ENCODE data around the gene OR6A2. TPM values are rescaled to one million over a fixed set of nuclear protein-coding genes. Genes with fewer than 3 reads are reported as not detected.
"Not testable (repeated sequence)": the region's sequence is repeated elsewhere in the genome, so short reads cannot be mapped to it uniquely, and the experiment has no call there.

OR6A2 gene
- under 1 TPM in 1 of 2 donors, not detected in 1; 0.13 TPM for total RNA-seq

DNA sequence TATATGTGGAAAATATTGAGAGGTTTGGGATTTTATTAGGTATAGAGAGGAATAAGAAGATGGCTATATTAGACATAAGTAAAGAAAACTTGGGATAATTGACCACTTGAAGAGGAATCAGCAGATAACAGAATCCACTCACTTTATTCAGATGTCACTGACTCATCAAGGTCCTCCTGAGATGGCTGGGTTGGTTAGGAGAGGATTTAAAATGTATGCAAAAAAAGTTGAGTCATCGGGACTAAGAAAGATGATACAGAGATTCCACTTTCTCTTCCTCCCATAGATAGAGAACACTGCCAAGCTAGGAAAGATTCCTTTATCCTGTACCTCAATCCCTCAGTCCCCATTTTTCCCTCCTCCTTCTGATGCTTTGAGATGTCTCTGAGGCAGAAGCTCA lies at the start of gene OR6A2:
OR6A2 (minus strand) TSS at position 288 of the 400 bp plus-strand sequence. CDS start 3,981 bp downstream, outside the sequence.
- H3K27me3 Mint-ChIP-seq, result peaks cover 6% of the 10 kb centered on the region
- peaks cover 11% of the 10 kb centered on the region for H3K9me3 Mint-ChIP-seq
- no peaks in the 10 kb centered on the region for H3K36me3 Mint-ChIP-seq (ENCODE audit: low read depth)
- peak; percentile 56 for ATAC-seq (replicated peaks)
- no peak within 1 kb of the TSS for H3K4me3 Mint-ChIP-seq
- H3K4me1 Mint-ChIP-seq, result no peaks in the 10 kb centered on the region
- H3K27ac Mint-ChIP-seq, result no peak within 1 kb of the TSS

DNA sequence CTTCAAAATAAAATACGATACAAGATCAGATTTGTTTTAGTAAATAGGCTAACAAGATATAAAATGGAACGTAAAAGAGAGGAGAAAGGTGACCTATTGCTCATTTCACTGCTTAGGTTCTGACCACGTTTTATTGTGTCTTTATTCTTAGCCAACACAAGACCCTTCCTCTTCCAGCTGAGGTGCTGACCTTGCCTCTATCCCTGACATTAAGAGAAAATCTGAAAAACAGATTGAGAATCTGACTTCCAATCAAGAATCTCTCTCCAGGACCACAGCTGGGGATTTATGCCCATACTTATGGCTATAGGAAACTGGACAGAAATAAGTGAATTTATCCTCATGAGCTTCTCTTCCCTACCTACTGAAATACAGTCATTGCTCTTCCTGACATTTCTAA lies 45.9 kb upstream of the OR6A2 start, which contains the start of gene OR10A5:
OR10A5 (plus strand) TSS at position 301 of the 400 bp plus-strand sequence; CDS start at position 301, 0 bp downstream.
- Mint-ChIP-seq H3K27me3 (peaks cover 37% of the 10 kb centered on the region), H3K9me3 (no peaks in the 10 kb centered on the region), H3K4me1 (no peaks in the 10 kb centered on the region), H3K4me3 (no peak within 1 kb of the TSS), H3K36me3 (ENCODE audit: low read depth) (no peaks in the 10 kb centered on the region), H3K27ac (no peak within 1 kb of the TSS)
- no peak for ATAC-seq (replicated peaks)

DNA sequence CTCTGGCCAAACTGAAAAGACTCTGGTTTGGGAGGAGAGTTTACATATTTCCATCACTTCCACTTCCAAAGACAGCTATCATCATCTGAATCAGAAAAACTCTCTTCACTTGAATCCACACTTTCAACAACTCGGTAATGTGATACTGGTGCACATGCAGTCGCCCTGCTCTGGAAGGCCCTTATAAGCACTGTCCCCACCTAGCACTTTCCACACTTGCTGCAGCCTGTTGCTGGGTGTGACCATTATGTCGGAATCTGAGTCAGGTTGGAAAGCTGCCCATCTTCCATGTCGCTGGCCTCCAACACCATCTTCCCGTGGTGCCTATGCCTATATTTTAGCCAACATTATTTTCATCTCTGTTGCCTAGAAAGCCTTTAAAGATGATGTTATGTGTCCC lies 44.9 kb upstream of the OR6A2 start:
- no peak for ATAC-seq (replicated peaks)
- Mint-ChIP-seq H3K27me3 (peaks cover 37% of the 10 kb centered on the region), H3K4me3 (no peak overlapping the region), H3K4me1 (no peaks in the 10 kb centered on the region), H3K27ac (no peak overlapping the region), H3K9me3 (no peaks in the 10 kb centered on the region), H3K36me3 (ENCODE audit: low read depth) (no peaks in the 10 kb centered on the region)

DNA sequence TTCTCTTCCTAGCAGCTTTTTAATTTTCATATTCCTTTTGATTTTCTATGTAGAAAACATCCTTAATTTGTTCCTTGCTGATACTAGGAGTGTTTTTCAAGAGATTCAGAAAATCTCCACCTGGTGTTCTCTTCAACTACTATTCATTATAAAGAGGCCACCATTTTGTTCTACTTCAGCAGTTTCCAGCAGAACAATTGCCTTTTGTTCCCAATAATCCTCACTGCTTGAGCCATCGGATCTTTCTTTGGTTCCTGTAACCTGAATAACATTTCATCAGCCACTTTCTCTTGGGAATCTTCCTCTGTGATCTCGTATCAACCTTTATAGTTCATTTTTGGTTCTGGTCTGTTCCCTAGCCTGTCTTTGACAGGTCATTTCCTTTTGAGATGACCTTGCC lies 44.2 kb upstream of the OR6A2 start:
- H3K4me3 Mint-ChIP-seq, result no peak overlapping the region
- ATAC-seq (replicated peaks), result no peak
- no peak overlapping the region for H3K27ac Mint-ChIP-seq
- peaks cover 37% of the 10 kb centered on the region for H3K27me3 Mint-ChIP-seq
- H3K9me3 Mint-ChIP-seq, result no peaks in the 10 kb centered on the region
- H3K36me3 Mint-ChIP-seq (ENCODE audit: low read depth), result no peaks in the 10 kb centered on the region
- no peaks in the 10 kb centered on the region for H3K4me1 Mint-ChIP-seq

DNA sequence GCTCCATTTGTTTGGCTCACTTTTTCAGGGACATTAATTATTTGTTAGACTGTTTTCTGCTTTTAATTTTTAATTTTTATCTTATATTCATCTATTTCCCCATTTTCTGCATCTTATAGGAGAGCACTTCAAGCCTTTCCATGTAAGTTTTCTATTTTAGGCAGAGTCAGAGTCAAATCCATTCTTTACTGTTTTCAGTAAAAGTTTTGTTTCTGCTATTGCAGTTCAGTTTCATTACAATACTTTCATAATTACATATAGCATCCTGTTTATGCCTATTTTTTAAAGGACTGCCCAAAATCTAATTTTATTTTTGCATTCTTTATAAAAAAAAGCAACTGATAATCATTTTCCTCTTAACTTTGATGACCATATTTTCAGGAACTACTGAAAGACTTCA lies 42.2 kb upstream of the OR6A2 start:
- Mint-ChIP-seq H3K27me3 (peaks cover 25% of the 10 kb centered on the region), H3K9me3 (no peaks in the 10 kb centered on the region), H3K4me3 (no peak overlapping the region), H3K4me1 (no peaks in the 10 kb centered on the region), H3K36me3 (ENCODE audit: low read depth) (no peaks in the 10 kb centered on the region), H3K27ac (no peak overlapping the region)
- no peak for ATAC-seq (replicated peaks)

DNA sequence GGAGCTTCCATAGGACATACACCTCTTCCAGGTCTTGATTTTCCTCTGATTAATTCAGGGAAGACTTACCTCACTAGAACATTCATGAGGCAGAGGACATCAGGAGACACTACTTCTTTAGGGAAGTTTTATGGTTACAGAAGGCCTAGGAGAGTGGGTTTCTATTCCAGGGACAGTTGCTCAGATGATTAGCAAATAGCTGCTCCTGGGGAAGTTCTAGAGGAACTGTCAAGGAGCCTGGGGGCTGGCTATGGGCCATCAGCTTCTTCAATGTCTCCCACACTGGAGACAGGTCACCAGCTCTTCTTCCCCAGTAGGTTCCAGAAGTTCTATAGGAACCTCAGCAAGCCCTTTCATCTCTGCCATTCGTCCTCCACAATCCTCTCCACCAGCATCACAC lies 34.5 kb upstream of the OR6A2 start:
- H3K4me1 Mint-ChIP-seq, result no peaks in the 10 kb centered on the region
- no peaks in the 10 kb centered on the region for H3K36me3 Mint-ChIP-seq (ENCODE audit: low read depth)
- H3K27me3 Mint-ChIP-seq, result peaks cover 12% of the 10 kb centered on the region
- H3K4me3 Mint-ChIP-seq, result no peak overlapping the region
- no peak overlapping the region for H3K27ac Mint-ChIP-seq
- ATAC-seq (replicated peaks), result no peak
- no peaks in the 10 kb centered on the region for H3K9me3 Mint-ChIP-seq

DNA sequence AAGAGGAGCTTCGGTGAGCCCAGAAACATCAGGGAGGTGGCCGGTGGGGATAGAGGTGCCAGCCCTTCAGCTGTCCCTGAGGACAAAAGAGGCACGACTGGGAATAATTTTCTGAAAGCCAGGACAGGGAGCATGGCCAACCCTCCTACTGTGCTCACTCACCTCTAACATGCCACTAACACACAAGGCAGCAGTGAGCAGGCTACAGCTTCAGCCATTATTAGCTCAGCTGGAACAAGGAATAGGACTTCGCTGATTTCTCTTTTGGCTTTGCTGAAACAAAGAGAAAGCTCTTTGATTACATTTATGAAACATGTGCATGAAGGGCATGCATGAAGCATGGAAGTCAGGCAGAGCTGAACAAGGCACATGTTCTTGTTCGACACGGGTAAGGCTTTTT lies 33.9 kb upstream of the OR6A2 start:
- Mint-ChIP-seq H3K27ac (no peak overlapping the region), H3K27me3 (peaks cover 16% of the 10 kb centered on the region), H3K4me3 (no peak overlapping the region), H3K9me3 (no peaks in the 10 kb centered on the region), H3K36me3 (ENCODE audit: low read depth) (no peaks in the 10 kb centered on the region), H3K4me1 (no peaks in the 10 kb centered on the region)
- no peak for ATAC-seq (replicated peaks)

DNA sequence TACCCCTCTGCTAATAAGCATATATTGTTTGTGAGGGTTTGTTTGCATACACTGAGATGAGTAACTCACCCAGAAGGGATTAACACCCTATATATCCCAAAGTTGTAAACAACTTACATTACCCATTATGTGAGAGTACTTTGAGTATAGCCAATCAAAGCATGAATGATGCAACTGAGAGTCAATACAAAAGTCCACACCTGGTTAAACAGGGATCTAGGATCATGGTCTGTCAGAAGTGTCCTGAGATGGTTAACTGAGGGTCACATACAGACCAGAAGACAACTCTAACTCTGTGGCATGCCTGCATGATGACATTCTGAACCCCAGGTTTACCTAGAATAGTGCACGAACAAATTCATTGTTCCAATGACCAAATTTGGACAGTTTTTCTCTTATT lies 28.6 kb upstream of the OR6A2 start:
- Mint-ChIP-seq H3K4me1 (no peaks in the 10 kb centered on the region), H3K36me3 (ENCODE audit: low read depth) (no peaks in the 10 kb centered on the region), H3K27ac (no peak overlapping the region), H3K4me3 (no peak overlapping the region), H3K27me3 (peaks cover 30% of the 10 kb centered on the region), H3K9me3 (no peaks in the 10 kb centered on the region)
- ATAC-seq (replicated peaks), result no peak

DNA sequence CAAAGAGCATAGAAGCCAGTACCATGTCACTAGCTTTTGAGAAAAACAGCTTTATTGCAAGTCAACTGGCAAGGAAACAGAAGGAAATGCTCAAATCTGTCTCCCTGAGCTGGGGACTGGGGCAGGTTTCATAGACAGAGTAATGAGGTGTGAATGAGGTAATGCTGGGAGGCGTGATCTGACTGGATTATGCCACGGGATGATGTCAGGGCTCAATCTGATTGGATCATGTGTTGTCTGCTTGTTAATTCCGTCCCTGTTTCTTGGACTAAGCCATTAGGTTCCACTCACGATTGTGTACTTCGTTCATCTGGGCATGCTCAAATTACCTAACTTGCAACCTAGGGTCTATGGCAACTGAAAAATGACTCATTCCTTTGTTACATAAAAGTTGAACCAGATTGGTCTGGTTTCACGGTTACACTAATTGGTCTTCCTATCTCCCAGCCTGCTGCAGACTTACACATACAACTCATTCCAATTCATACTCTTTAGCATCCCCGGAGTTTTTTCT lies 25.8 kb upstream of the OR6A2 start:
- peak; percentile 69 for ATAC-seq (replicated peaks)
- H3K9me3 Mint-ChIP-seq, result peaks cover 2% of the 10 kb centered on the region
- H3K4me3 Mint-ChIP-seq, result no peak overlapping the region
- peaks cover 32% of the 10 kb centered on the region for H3K27me3 Mint-ChIP-seq
- no peak overlapping the region for H3K27ac Mint-ChIP-seq
- no peaks in the 10 kb centered on the region for H3K36me3 Mint-ChIP-seq (ENCODE audit: low read depth)
- H3K4me1 Mint-ChIP-seq, result no peaks in the 10 kb centered on the region

DNA sequence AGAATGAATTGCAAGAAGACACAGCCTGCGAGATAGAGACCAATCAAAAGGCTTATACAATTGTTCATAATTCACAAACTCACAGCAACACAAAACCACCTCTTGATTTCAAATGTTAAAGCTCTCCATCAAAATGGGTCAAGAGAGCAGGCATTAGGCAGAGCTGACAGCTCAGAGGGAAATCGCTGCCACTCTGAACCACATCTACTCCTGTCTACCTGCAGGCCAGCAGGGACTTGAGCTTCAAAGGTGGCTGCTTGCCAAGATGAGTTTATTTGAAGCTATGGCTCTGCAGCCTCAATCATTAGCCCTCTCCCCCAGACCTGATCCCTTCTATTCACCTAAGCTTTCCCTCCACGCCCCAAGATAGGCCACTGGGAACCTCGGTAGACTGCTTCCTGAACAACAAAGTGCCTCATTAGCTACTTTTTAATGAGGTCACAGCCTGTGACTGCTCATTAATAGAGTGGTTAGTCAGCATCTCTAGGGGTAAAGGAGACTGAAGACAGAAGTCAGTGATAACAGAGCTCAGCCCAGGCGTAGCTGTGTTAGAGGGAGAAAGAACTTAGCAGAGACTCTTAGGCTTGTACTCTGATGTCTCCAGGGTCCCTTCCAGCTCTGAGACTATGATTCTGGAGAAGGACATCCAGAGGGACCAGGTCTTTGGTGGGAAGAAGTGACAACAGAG lies 24.8 kb upstream of the OR6A2 start:
- ATAC-seq (replicated peaks), result no peak
- Mint-ChIP-seq H3K4me1 (no peaks in the 10 kb centered on the region), H3K36me3 (ENCODE audit: low read depth) (no peaks in the 10 kb centered on the region), H3K9me3 (peaks cover 5% of the 10 kb centered on the region), H3K4me3 (no peak overlapping the region), H3K27ac (no peak overlapping the region), H3K27me3 (peaks cover 32% of the 10 kb centered on the region)

DNA sequence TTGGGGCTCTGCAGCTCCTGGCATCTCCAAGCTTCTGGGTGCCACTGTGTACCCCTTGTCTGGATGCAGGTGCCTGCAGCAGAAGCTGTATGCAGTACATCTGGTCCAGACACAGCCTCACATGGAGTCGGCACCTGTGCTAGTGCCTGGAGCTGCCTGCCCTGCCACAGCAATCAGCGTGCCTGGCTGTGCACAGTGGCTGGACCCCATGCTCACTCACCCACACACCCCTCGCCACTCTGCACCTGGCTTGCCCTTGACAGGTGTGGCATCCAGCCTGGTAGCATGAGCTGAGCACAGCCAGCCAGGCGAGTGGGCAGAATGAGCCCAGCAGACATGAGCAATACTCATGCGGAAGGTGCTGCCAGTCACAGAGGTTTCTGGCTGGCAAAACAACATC lies 19.5 kb upstream of the OR6A2 start:
- Mint-ChIP-seq H3K4me1 (no peaks in the 10 kb centered on the region), H3K9me3 (peaks cover 5% of the 10 kb centered on the region), H3K27me3 (peaks cover 22% of the 10 kb centered on the region), H3K4me3 (no peak overlapping the region), H3K27ac (no peak overlapping the region), H3K36me3 (ENCODE audit: low read depth) (no peaks in the 10 kb centered on the region)
- ATAC-seq (replicated peaks), result no peak

DNA sequence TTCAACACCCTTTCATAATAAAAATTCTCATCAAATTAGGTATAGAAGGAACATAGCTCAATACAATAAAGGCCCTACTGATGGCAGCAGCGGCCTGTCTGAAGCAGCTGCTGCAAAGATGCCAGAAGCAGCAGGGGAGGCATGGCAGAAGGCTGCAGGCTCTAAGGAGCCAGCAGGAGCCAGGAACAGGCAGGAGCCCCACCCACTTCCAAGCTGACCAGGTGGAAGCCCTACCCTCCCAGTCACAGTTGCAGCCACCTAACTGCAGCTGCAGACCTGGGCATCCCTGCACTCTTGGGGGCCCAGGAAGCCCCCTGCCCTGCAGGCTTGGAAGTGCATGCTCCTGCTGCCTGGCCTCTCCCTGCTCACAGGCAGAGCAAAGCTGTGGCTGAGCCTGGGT lies 18.2 kb upstream of the OR6A2 start:
- Mint-ChIP-seq H3K27ac (no peak overlapping the region), H3K4me1 (no peaks in the 10 kb centered on the region), H3K9me3 (peaks cover 5% of the 10 kb centered on the region), H3K27me3 (peaks cover 24% of the 10 kb centered on the region), H3K4me3 (no peak overlapping the region), H3K36me3 (ENCODE audit: low read depth) (no peaks in the 10 kb centered on the region)
- ATAC-seq (replicated peaks), result no peak

DNA sequence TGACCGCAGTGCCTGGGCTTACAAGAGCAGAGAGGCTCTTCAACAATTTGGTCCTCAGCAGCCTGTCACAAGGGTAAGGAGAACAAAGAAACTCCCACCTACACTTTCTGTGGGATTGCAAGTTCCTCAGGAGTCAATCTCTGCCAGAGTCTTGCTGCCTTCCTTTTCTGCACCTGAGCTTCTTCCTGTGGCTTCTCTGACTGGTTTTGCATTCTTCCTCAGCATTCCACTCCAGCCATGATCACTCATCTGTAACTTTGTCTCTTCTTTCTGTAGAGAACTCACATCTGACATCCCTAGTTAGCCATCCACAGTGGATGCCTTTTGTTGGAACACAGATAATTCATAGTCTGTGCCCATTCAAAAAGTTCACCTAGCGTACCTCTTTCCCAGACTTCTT lies 14.2 kb upstream of the OR6A2 start:
- Mint-ChIP-seq H3K4me3 (no peak overlapping the region), H3K9me3 (no peaks in the 10 kb centered on the region), H3K27ac (no peak overlapping the region), H3K4me1 (peaks cover 5% of the 10 kb centered on the region), H3K27me3 (peaks cover 26% of the 10 kb centered on the region), H3K36me3 (ENCODE audit: low read depth) (no peaks in the 10 kb centered on the region)
- ATAC-seq (replicated peaks), result no peak

DNA sequence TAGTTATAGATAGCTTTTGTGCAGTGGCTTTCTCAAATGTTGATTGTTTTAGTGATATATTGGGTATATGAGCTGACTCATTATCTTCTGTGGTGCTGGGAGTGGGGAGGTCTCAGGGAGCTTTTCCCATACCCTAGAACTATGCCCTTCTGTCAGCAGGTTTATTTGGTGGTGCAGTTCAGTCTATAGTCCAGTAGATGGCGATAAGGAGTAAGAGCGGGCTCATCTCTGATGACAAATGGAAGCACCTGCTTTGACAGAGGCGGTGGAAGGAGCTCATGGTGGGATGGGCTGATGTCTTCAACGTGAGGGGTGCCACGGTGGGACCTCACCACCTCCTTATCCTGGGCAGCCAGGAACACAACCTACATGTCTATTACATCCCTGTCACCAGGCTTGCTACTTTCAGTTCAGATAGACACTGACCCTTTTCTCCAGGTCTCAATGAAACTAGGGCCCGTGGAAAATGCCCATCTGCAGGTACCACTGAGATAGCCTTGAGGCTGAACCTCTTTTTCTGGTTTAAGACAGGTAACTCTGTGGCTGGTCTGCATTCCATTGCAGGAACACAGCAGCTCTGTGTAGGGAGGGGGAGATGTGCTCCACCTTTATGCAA lies 13.0 kb upstream of the OR6A2 start:
- H3K4me1 Mint-ChIP-seq, result peaks cover 5% of the 10 kb centered on the region
- H3K27ac Mint-ChIP-seq, result no peak overlapping the region
- peak; percentile 60 for ATAC-seq (replicated peaks)
- peaks cover 38% of the 10 kb centered on the region for H3K27me3 Mint-ChIP-seq
- H3K9me3 Mint-ChIP-seq, result no peaks in the 10 kb centered on the region
- H3K4me3 Mint-ChIP-seq, result no peak overlapping the region
- H3K36me3 Mint-ChIP-seq (ENCODE audit: low read depth), result no peaks in the 10 kb centered on the region

DNA sequence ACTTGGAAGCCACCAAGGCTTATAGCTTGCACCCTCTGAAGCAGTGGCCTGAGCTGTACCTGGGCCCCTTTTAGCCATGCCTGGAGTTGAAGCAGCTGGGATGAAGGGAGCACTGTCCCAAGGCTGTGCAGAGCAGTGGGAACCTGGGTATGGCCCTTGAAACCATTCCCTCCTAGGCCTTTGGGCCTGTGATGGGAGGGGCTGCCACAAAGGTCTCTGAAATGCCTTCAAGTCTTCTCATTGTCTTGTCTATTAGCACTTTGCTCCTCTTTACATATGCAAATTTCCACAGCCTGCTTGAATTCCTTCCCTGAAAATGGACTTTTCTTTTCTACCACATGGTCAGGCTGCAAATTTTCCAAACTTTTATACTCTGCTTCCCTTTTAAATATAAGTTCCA lies 1.6 kb upstream of the OR6A2 start:
- H3K9me3 Mint-ChIP-seq, result peaks cover 11% of the 10 kb centered on the region
- H3K27ac Mint-ChIP-seq; H3K4me3 Mint-ChIP-seq; H3K4me1 Mint-ChIP-seq; H3K36me3 Mint-ChIP-seq (ENCODE audit: low read depth); H3K27me3 Mint-ChIP-seq; ATAC-seq (replicated peaks): not testable (repeated sequence)
